HFFc6 (cell line): ENCODE measurements around the gene LAMA3. TPM values are rescaled to one million over a fixed set of nuclear protein-coding genes. Genes with fewer than 3 reads are reported as not detected.

Source experiments
- DNase-seq: peaks from one replicate; pipeline ENCODE4 v3.0.0-alpha.2; 2018
- H3K27ac Mint-ChIP-seq: 2 replicates; pipeline ENCODE4 v1.8.0; 2020; ENCODE audit warnings: mild to moderate bottlenecking, mixed read lengths
- H3K27me3 Mint-ChIP-seq: 2 replicates; pipeline ENCODE4 v1.8.0; 2021; ENCODE audit warnings: mild to moderate bottlenecking, moderate library complexity, mixed read lengths; ENCODE audit not compliant: insufficient read depth
- H3K36me3 Mint-ChIP-seq: 2 replicates; pipeline ENCODE4 v1.8.0; 2021; ENCODE audit warnings: low read depth, mixed read lengths
- H3K4me1 Mint-ChIP-seq: 2 replicates; pipeline ENCODE4 v1.8.0; 2020; ENCODE audit warnings: low read depth, mixed read lengths
- H3K4me3 Mint-ChIP-seq: 2 replicates; pipeline ENCODE4 v1.8.0; 2020; ENCODE audit warnings: mild to moderate bottlenecking, moderate library complexity, mixed read lengths
- H3K9me3 Mint-ChIP-seq: 2 replicates; pipeline ENCODE4 v1.8.0; 2020; ENCODE audit warnings: mild to moderate bottlenecking, mixed read lengths
- total RNA-seq, 6 experiments: library from RNA; stranded (reverse); fragmentation: NEBNext Ultra II Directional; extraction: Animal tissue kit (Norgen Biotek cat#: 25700); gene quantifications; 2 replicates in 1 of 6; 3 replicates in 5 of 6; pipeline ENCODE4 v1.2.3, GENCODE V29; 2021
- TF ChIP-seq, protein P1 (sequence below): fragments of 200-600 bp; sonication (generic); IDR thresholded peaks from 2 replicates; pipeline ENCODE4 v1.5.0; 2021; ENCODE audit warnings: antibody characterized with exemption, mild to moderate bottlenecking

LAMA3 gene
- total RNA-seq, 6 experiments from 2014 or later, result 0.46 to 1.6 (median 0.54) TPM

- TF ChIP-seq, protein P1, sequence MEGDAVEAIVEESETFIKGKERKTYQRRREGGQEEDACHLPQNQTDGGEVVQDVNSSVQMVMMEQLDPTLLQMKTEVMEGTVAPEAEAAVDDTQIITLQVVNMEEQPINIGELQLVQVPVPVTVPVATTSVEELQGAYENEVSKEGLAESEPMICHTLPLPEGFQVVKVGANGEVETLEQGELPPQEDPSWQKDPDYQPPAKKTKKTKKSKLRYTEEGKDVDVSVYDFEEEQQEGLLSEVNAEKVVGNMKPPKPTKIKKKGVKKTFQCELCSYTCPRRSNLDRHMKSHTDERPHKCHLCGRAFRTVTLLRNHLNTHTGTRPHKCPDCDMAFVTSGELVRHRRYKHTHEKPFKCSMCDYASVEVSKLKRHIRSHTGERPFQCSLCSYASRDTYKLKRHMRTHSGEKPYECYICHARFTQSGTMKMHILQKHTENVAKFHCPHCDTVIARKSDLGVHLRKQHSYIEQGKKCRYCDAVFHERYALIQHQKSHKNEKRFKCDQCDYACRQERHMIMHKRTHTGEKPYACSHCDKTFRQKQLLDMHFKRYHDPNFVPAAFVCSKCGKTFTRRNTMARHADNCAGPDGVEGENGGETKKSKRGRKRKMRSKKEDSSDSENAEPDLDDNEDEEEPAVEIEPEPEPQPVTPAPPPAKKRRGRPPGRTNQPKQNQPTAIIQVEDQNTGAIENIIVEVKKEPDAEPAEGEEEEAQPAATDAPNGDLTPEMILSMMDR, result no peak
- Mint-ChIP-seq H3K27me3 (no peaks in the 10 kb centered on the region; the same call in 1 of the 2 replicates), H3K4me1 (peaks cover 32% of the 10 kb centered on the region), H3K36me3 (no peaks in the 10 kb centered on the region), H3K27ac (no peak overlapping the region), H3K9me3 (no peaks in the 10 kb centered on the region), H3K4me3 (no peak overlapping the region)
- DNase-seq, result no peak
Measured at GRCh38 chr18:23930002-23930401, 240.7 kb downstream of the LAMA3 start.

DNA sequence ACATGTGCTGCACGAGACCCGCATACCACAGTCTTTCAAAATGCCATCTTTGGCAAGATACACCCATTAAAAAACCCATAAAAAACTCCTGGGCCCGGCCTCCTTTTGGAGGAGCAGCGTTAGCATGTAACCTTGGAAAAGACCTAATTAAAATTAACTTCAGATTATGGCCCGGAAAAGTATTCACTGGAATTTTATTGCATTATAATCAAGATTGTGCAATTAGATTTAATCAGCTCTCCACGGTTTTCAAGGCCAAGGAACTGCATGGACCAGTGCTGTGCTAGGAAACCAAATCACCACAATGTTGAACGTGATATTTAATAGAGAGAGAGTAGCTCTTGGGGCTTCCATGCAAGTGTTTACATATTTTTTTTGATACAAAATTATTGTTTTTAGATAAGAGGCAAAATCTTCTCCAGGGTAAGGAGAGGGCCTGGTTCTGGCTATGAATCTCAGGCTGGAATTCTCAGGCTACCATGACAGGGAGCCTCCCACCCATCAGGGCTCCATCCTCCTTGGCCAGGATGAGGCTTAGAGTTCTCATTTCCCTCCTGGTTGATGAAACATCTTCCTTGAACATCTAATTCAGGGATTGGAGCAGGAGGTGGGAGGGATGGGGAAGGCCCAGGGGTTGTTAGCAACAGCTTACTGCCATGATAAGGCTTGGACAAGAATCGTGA, 243.3 kb downstream of the LAMA3 start:
- Mint-ChIP-seq H3K4me3 (no peak overlapping the region), H3K27ac (no peak overlapping the region), H3K9me3 (no peaks in the 10 kb centered on the region), H3K4me1 (peaks cover 28% of the 10 kb centered on the region), H3K27me3 (peaks cover 5% of the 10 kb centered on the region), H3K36me3 (no peaks in the 10 kb centered on the region)
- no peak for DNase-seq
- TF ChIP-seq, protein P1, result no peak

DNA sequence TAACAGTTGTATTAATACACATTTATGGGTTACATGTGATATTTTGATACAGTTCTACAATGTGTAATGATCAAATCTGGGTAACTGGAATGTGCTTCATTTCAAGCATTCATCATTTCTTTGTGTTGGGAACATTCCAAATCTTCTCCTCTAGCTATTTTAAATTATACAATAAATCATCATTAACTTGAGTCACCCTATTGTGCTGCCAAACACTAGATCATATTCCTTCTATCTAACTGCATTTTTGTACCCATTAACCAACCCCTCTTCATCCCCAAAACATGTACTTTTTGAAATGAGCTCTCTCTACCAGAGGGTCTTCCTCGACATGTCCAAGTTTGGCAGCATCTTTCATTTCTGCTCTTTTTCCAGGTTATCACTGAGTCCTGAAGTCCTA, 244.2 kb downstream of the LAMA3 start:
- Mint-ChIP-seq H3K4me3 (no peak overlapping the region), H3K27me3 (peaks cover 5% of the 10 kb centered on the region), H3K4me1 (peaks cover 22% of the 10 kb centered on the region), H3K27ac (no peak overlapping the region), H3K36me3 (no peaks in the 10 kb centered on the region), H3K9me3 (no peaks in the 10 kb centered on the region)
- TF ChIP-seq, protein P1, result no peak
- DNase-seq, result peak; percentile 23

GRCh38 chr18:23934252-23934651, 245.0 kb downstream of the LAMA3 start:
- no peak overlapping the region for H3K27ac Mint-ChIP-seq

GRCh38 chr18:23934863-23935262, 245.6 kb downstream of the LAMA3 start:
- TF ChIP-seq, protein P1, result no peak
- H3K4me3 Mint-ChIP-seq, result no peak overlapping the region
- peaks cover 7% of the 10 kb centered on the region for H3K27me3 Mint-ChIP-seq

More at GRCh38 chr18:23934252-23934651, 245.0 kb downstream of the LAMA3 start:
- no peak overlapping the region for H3K4me3 Mint-ChIP-seq
- peaks cover 5% of the 10 kb centered on the region for H3K27me3 Mint-ChIP-seq
- TF ChIP-seq, protein P1, result no peak
- H3K9me3 Mint-ChIP-seq, result no peaks in the 10 kb centered on the region
- DNase-seq, result no peak
- peaks cover 14% of the 10 kb centered on the region for H3K4me1 Mint-ChIP-seq
- no peaks in the 10 kb centered on the region for H3K36me3 Mint-ChIP-seq

More at GRCh38 chr18:23934863-23935262, 245.6 kb downstream of the LAMA3 start:
- Mint-ChIP-seq H3K9me3 (no peaks in the 10 kb centered on the region), H3K4me1 (peaks cover 9% of the 10 kb centered on the region), H3K27ac (no peak overlapping the region), H3K36me3 (no peaks in the 10 kb centered on the region)
- no peak for DNase-seq
